Neural cell (in vitro differentiated cells): ENCODE results near the gene LDLRAD3.

Experiments used
- EZH2 ChIP-seq: fragments of 200-600, 300-800 bp; shearing (Covaris generic), sonication (generic); IDR thresholded peaks from 2 replicates; pipeline ENCODE4 v1.6.1; 2014; ENCODE audit warnings: antibody characterized with exemption, low read length, borderline replicate concordance, mild to moderate bottlenecking; ENCODE audit not compliant: insufficient read depth, poor library complexity, severe bottlenecking
- POLR2AphosphoS5 ChIP-seq: IDR thresholded peaks from 2 replicates; pipeline ENCODE4 v1.6.1; 2012
- TF ChIP-seq, protein P1 (sequence below): IDR thresholded peaks from 2 replicates; pipeline ENCODE4 v1.6.1; 2012; ENCODE audit warnings: borderline replicate concordance
- TF ChIP-seq, protein P2 (sequence below): fragments of 450-650 bp; IDR thresholded peaks from 2 replicates; pipeline ENCODE4 v1.5.1; 2014; ENCODE audit warnings: antibody characterized with exemption, mild to moderate bottlenecking, moderate library complexity; ENCODE audit not compliant: poor library complexity, severe bottlenecking

GRCh38 chr11:35970445-35970844 lies 26.6 kb downstream of the LDLRAD3 start:
- TF ChIP-seq, protein P1, sequence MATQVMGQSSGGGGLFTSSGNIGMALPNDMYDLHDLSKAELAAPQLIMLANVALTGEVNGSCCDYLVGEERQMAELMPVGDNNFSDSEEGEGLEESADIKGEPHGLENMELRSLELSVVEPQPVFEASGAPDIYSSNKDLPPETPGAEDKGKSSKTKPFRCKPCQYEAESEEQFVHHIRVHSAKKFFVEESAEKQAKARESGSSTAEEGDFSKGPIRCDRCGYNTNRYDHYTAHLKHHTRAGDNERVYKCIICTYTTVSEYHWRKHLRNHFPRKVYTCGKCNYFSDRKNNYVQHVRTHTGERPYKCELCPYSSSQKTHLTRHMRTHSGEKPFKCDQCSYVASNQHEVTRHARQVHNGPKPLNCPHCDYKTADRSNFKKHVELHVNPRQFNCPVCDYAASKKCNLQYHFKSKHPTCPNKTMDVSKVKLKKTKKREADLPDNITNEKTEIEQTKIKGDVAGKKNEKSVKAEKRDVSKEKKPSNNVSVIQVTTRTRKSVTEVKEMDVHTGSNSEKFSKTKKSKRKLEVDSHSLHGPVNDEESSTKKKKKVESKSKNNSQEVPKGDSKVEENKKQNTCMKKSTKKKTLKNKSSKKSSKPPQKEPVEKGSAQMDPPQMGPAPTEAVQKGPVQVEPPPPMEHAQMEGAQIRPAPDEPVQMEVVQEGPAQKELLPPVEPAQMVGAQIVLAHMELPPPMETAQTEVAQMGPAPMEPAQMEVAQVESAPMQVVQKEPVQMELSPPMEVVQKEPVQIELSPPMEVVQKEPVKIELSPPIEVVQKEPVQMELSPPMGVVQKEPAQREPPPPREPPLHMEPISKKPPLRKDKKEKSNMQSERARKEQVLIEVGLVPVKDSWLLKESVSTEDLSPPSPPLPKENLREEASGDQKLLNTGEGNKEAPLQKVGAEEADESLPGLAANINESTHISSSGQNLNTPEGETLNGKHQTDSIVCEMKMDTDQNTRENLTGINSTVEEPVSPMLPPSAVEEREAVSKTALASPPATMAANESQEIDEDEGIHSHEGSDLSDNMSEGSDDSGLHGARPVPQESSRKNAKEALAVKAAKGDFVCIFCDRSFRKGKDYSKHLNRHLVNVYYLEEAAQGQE: no peak
- TF ChIP-seq, protein P2, sequence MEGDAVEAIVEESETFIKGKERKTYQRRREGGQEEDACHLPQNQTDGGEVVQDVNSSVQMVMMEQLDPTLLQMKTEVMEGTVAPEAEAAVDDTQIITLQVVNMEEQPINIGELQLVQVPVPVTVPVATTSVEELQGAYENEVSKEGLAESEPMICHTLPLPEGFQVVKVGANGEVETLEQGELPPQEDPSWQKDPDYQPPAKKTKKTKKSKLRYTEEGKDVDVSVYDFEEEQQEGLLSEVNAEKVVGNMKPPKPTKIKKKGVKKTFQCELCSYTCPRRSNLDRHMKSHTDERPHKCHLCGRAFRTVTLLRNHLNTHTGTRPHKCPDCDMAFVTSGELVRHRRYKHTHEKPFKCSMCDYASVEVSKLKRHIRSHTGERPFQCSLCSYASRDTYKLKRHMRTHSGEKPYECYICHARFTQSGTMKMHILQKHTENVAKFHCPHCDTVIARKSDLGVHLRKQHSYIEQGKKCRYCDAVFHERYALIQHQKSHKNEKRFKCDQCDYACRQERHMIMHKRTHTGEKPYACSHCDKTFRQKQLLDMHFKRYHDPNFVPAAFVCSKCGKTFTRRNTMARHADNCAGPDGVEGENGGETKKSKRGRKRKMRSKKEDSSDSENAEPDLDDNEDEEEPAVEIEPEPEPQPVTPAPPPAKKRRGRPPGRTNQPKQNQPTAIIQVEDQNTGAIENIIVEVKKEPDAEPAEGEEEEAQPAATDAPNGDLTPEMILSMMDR: no peak
- TF ChIP-seq POLR2AphosphoS5 (no peak), EZH2 (no peak)
